ENCODE data around the gene EFEMP2. TPM values are rescaled to one million over a fixed set of nuclear protein-coding genes. Genes with fewer than 3 reads are reported as not detected.

Gene EFEMP2
- total and polyA plus RNA-seq, 2 donors (not counting 1 experiment from before 2014, with no cell fraction given): 9.5 to 14.7 TPM

DNA sequence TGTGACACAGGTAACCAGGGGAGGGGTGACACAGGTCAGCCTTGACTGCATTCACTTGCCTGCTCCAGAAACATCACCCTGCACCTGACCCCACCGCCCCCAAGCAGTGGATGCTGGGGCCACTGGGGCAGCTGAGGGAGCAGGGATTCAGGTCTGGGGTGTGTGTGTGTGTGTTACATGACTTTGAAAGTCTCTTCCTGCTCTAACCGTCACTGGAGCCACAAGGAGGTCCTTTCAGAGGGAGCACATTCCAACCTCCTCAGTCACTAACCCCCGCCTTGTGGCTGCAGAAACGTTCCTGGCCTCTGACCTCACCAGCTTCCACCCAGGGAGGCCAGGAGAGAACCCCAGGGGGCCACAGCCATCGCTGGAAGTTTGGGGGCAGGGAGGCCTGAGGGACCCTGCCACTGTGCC lies 30.5 kb upstream of the EFEMP2 start:
- Histone ChIP-seq H3K9ac (ENCODE audit: low read length) (no peak overlapping the region), H3K4me2 (replicated peaks; ENCODE audit: low read depth, low read length, poor library complexity, severe bottlenecking) (no peak overlapping the region)
- POLR2A ChIA-PET: interaction anchor here (0.6 kb wide), 1 partner anchor 15 kb away, joined by 3 read pairs; the partner anchor contains the start of gene FIBP

DNA sequence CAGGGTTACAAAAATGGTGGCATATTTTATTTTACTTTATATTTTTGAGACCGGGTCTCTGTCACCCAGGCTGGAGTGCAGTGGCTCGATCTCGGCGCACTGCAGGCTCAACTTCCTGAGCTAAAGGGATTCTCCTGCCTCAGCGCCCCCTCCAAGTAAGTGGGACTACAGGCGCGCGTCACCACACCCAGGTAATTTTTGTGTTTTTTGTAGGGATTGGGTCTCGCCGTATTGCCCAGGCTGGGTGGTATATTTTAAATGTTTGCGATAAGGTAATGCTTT lies 28.2 kb upstream of the EFEMP2 start:
- Mint-ChIP-seq H3K4me1 (peaks cover 10% of the 10 kb centered on the region), H3K27me3 (peaks cover 15% of the 10 kb centered on the region), H3K9me3 (ENCODE audit: insufficient read depth) (no peaks in the 10 kb centered on the region), H3K27ac (peak overlapping the region; percentile 72), H3K4me3 (peak overlapping the region; percentile 83)
- TF ChIP-seq, protein P1, sequence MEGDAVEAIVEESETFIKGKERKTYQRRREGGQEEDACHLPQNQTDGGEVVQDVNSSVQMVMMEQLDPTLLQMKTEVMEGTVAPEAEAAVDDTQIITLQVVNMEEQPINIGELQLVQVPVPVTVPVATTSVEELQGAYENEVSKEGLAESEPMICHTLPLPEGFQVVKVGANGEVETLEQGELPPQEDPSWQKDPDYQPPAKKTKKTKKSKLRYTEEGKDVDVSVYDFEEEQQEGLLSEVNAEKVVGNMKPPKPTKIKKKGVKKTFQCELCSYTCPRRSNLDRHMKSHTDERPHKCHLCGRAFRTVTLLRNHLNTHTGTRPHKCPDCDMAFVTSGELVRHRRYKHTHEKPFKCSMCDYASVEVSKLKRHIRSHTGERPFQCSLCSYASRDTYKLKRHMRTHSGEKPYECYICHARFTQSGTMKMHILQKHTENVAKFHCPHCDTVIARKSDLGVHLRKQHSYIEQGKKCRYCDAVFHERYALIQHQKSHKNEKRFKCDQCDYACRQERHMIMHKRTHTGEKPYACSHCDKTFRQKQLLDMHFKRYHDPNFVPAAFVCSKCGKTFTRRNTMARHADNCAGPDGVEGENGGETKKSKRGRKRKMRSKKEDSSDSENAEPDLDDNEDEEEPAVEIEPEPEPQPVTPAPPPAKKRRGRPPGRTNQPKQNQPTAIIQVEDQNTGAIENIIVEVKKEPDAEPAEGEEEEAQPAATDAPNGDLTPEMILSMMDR (IDR thresholded peaks at IDR 0.05): no peak
- no peak for TF ChIP-seq EZH2 (IDR thresholded peaks at IDR 0.05; ENCODE audit: borderline replicate concordance, insufficient read depth, low read depth, low read length, poor library complexity, severe bottlenecking)
- Histone ChIP-seq H4K20me1 (ENCODE audit: control insufficient read depth, insufficient read depth, low read length, poor library complexity, severe bottlenecking) (no peaks in the 10 kb centered on the region), H3K9me3 (ENCODE audit: control extremely low read depth in 1 of 3, control insufficient read depth in 2 of 3, insufficient read depth in 1 of 3, low read length in 2 of 3) (peaks cover 0 to 10% (median 0%) of the 10 kb centered on the region in 3 donors), H3K4me1 (ENCODE audit: control insufficient read depth in 2 of 2, insufficient read depth in 2 of 2, low read length in 2 of 2) (peaks cover 20% of the 10 kb centered on the region in 2 donors), H3K27me3 (replicated peaks in 1 of 4; ENCODE audit: control extremely low read depth in 1 of 4, control insufficient read depth in 3 of 4, insufficient read depth in 4 of 4, low read length in 3 of 4) (peaks cover 0 to 38% (median 12%) of the 10 kb centered on the region in 4 experiments), H2AFZ (ENCODE audit: insufficient read depth, low read depth, low read length, poor library complexity, severe bottlenecking) (peak overlapping the region; percentile 68), H3K4me3 (ENCODE audit: control extremely low read depth in 1 of 5, extremely low read depth in 1 of 5, insufficient read depth in 1 of 5, low read depth in 2 of 5, low read length in 4 of 5) (peak overlapping the region in 4 of 5 experiments; percentile 18 to 64 (median 50)), H3K9ac (ENCODE audit: low read length) (peak overlapping the region; percentile 71), H3K4me2 (replicated peaks; ENCODE audit: low read depth, low read length, poor library complexity, severe bottlenecking) (peak overlapping the region; percentile 95), H3K27ac (ENCODE audit: low read length in 2 of 2) (no peak overlapping the region), H3K36me3 (replicated peaks in 1 of 2; ENCODE audit: control extremely low read depth in 1 of 2, control insufficient read depth in 1 of 2, extremely low read depth in 1 of 2, insufficient read depth in 2 of 2, low read length in 1 of 2) (no peaks in the 10 kb centered on the region), H3K79me2 (ENCODE audit: control insufficient read depth, insufficient read depth, low read length) (no peaks in the 10 kb centered on the region)
- intact Hi-C loops (cut with micrococcal nuclease): loop anchor here (1.0 kb wide), 3 partner anchors 11 to 43 kb away; partner anchors contain the start of genes C11orf68, CCDC85B, CFL1 and DRAP1
- POLR2A ChIA-PET: interaction anchor here (0.6 to 4.4 kb wide), 3 partner anchors 12 to 738 kb away, joined by 3 to 33 read pairs (median 3); partner anchors contain the start of genes CCDC85B and FIBP
- CTCF ChIA-PET: interaction anchor here (0.8 to 4.0 kb wide), 4 partner anchors 11 to 41 kb away, joined by 3 to 44 read pairs (median 12); partner anchors contain the start of genes CCDC85B, FIBP and MUS81
- 86% methylated on average over 5 of the region's 11 CpGs for WGBS (ENCODE audit: insufficient coverage)
- ATAC-seq (ENCODE audit: low read depth) (no peak), DNase-seq (no peak)

More for the DNA sequence above, 30.5 kb upstream of the EFEMP2 start:
- Mint-ChIP-seq H3K27ac (no peak overlapping the region), H3K4me1 (peaks cover 10% of the 10 kb centered on the region), H3K4me3 (no peak overlapping the region), H3K27me3 (peaks cover 27% of the 10 kb centered on the region), H3K9me3 (ENCODE audit: insufficient read depth) (no peaks in the 10 kb centered on the region)
- CTCF ChIA-PET: interaction anchor here (3.9 to 4.0 kb wide), 2 partner anchors 13 to 18 kb away, joined by 19 to 44 read pairs; partner anchors contain the start of genes CCDC85B and FIBP
- intact Hi-C loops (cut with micrococcal nuclease): no loop called here
- no CpG with 5 or more reads among the region's 5 CpGs for WGBS (ENCODE audit: insufficient coverage)
- H2AFZ ChIP-seq (ENCODE audit: insufficient read depth, low read depth, low read length, poor library complexity, severe bottlenecking): no peak overlapping the region
- H3K4me3 ChIP-seq (ENCODE audit: control extremely low read depth in 1 of 5, extremely low read depth in 1 of 5, insufficient read depth in 1 of 5, low read depth in 2 of 5, low read length in 4 of 5): no peak overlapping the region
- H3K79me2 ChIP-seq (ENCODE audit: control insufficient read depth, insufficient read depth, low read length): no peaks in the 10 kb centered on the region
- TF ChIP-seq EZH2 (IDR thresholded peaks at IDR 0.05; ENCODE audit: borderline replicate concordance, insufficient read depth, low read depth, low read length, poor library complexity, severe bottlenecking): no peak
- TF ChIP-seq, protein P1 (IDR thresholded peaks at IDR 0.05): no peak
- peaks cover 0 to 41% (median 16%) of the 10 kb centered on the region in 4 experiments for H3K27me3 ChIP-seq (replicated peaks in 1 of 4; ENCODE audit: control extremely low read depth in 1 of 4, control insufficient read depth in 3 of 4, insufficient read depth in 4 of 4, low read length in 3 of 4)
- no peak overlapping the region for H3K27ac ChIP-seq (ENCODE audit: low read length in 2 of 2)
- H3K4me1 ChIP-seq (ENCODE audit: control insufficient read depth in 2 of 2, insufficient read depth in 2 of 2, low read length in 2 of 2): peaks cover 20% of the 10 kb centered on the region in 2 donors
- H4K20me1 ChIP-seq (ENCODE audit: control insufficient read depth, insufficient read depth, low read length, poor library complexity, severe bottlenecking): no peaks in the 10 kb centered on the region
- DNase-seq (no peak), ATAC-seq (ENCODE audit: low read depth) (no peak)
- peaks cover 0 to 10% (median 0%) of the 10 kb centered on the region in 3 donors for H3K9me3 ChIP-seq (ENCODE audit: control extremely low read depth in 1 of 3, control insufficient read depth in 2 of 3, insufficient read depth in 1 of 3, low read length in 2 of 3)
- H3K36me3 ChIP-seq (replicated peaks in 1 of 2; ENCODE audit: control extremely low read depth in 1 of 2, control insufficient read depth in 1 of 2, extremely low read depth in 1 of 2, insufficient read depth in 2 of 2, low read length in 1 of 2): no peaks in the 10 kb centered on the region

All from B cell (primary cell).